ENCODE measurements around the gene CCDC85C. TPM values are rescaled to one million over a fixed set of nuclear protein-coding genes. Genes with fewer than 3 reads are reported as not detected.

Gene CCDC85C
- total RNA-seq, 4 donors from 2014 or later: 0.34 to 1.7 (median 0.80) TPM

DNA sequence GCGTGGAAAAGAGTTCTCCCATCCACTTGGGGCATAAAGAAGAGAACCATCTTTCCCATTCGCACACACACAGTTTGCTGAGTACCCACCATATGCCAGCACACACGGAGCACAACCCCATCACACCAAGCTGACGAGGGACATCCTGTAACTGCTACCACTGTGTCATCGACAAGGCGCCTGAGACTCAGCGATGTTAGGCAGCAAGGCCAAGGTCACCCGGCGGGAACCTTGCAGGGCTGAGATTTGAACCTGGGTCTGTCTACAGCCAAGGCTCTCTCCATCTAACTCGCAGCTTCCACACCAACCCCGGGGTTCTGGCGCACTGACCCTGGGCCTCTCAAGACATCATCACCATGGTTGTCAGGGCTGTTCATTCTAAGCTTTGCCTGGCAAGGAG is 60.0 kb downstream of the CCDC85C start:
- no peak for TF ChIP-seq CTCF (IDR thresholded peaks at IDR 0.05; ENCODE audit: low read depth)

DNA sequence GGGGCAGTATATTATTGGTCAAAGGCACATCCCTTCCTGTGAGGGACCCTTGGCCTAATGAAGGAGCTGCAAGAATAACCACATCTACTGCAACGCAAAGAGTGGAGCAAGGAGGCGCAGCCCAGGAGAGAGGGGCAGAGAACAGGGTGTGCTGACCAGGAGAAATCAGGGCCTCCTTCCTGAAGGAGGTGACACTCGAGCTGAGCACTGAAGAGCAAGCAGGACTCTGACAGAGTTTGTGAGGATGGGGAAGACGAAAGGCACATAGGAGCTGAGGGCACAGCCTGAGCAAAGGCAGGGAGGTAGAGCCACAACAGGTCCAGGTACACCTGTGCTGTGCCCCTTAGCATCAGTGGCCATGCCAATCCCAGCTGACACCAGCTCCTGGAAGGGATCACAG is 60.6 kb downstream of the CCDC85C start:
- TF ChIP-seq CTCF (IDR thresholded peaks at IDR 0.05; ENCODE audit: low read depth): no peak

- no peak for TF ChIP-seq CTCF (IDR thresholded peaks at IDR 0.05; ENCODE audit: low read depth)
These were observed 61.4 kb downstream of the CCDC85C start for GRCh38 chr14:99542566-99542965.

GRCh38 chr14:99541677-99542470 is 62.1 kb downstream of the CCDC85C start:
- TF ChIP-seq CTCF (IDR thresholded peaks at IDR 0.05; ENCODE audit: low read depth): no peak

GRCh38 chr14:99541211-99541610 is 62.8 kb downstream of the CCDC85C start:
- no peak for TF ChIP-seq CTCF (IDR thresholded peaks at IDR 0.05; ENCODE audit: low read depth)

GRCh38 chr14:99540196-99541032 is 63.6 kb downstream of the CCDC85C start:
- TF ChIP-seq CTCF (IDR thresholded peaks at IDR 0.05; ENCODE audit: low read depth): no peak

GRCh38 chr14:99539491-99539890 is 64.5 kb downstream of the CCDC85C start:
- no peak for TF ChIP-seq CTCF (IDR thresholded peaks at IDR 0.05; ENCODE audit: low read depth)

Measured in subcutaneous adipose tissue (tissue), 4 donors.